Lung (tissue), 16 donors: ENCODE results near the gene MICAL2. TPM values are rescaled to one million over a fixed set of nuclear protein-coding genes. Genes with fewer than 3 reads are reported as not detected.

Experiments used
- ATAC-seq: fragments of 200-7000 bp; cut with Tn5 transposase; one replicate; pipeline ENCODE4 v1.9.1; 2020; ENCODE audit warnings: moderate number of reproducible peaks; ENCODE audit not compliant: insufficient read depth, low FRiP score
- DNase-seq, 3 donors: peaks; one replicate each; pipeline ENCODE4 v3.0.0-alpha.2; 2013 to 2017
- H3K27ac ChIP-seq, 2 donors: one replicate each; pipeline ENCODE4 v1.5.1; 2013; ENCODE audit warnings: mild to moderate bottlenecking in 2 of 2, moderate library complexity in 2 of 2, control low read depth in 1 of 2, inconsistent platforms in 1 of 2, low read depth in 1 of 2, low read length in 1 of 2
- H3K27me3 ChIP-seq, 3 donors: one replicate each; pipeline ENCODE4 v1.5.1; 2013; ENCODE audit warnings: low read length in 2 of 3; ENCODE audit not compliant: control insufficient read depth in 3 of 3, insufficient read depth in 3 of 3
- H3K36me3 ChIP-seq, 4 donors: one replicate each; pipeline ENCODE4 v1.5.1; 2013; ENCODE audit warnings: low read length in 4 of 4, mild to moderate bottlenecking in 1 of 4, moderate library complexity in 1 of 4; ENCODE audit not compliant: control insufficient read depth in 4 of 4, insufficient read depth in 4 of 4
- H3K4me1 ChIP-seq, 5 donors: one replicate each; pipeline ENCODE4 v1.5.1; 2013; ENCODE audit warnings: low read length in 5 of 5, mild to moderate bottlenecking in 2 of 5, moderate library complexity in 1 of 5; ENCODE audit not compliant: control insufficient read depth in 5 of 5, insufficient read depth in 5 of 5
- H3K4me3 ChIP-seq: one replicate; pipeline ENCODE4 v1.5.1; 2013; ENCODE audit warnings: mild to moderate bottlenecking, control low read depth, moderate library complexity
- H3K9ac ChIP-seq, 2 donors: one replicate each; pipeline ENCODE4 v1.5.1; 2013; ENCODE audit warnings: low read length in 2 of 2, control low read depth in 1 of 2; ENCODE audit not compliant: insufficient read depth in 1 of 2
- H3K9me3 ChIP-seq, 4 donors: one replicate each; pipeline ENCODE4 v1.5.1; 2013; ENCODE audit warnings: low read length in 3 of 4, mild to moderate bottlenecking in 1 of 4, moderate library complexity in 1 of 4; ENCODE audit not compliant: control insufficient read depth in 4 of 4, insufficient read depth in 3 of 4
- WGBS, 2 donors: extraction: QIAGEN DNeasy Blood & Tissue Kit; methylation state at CpG; one replicate each; pipeline ENCODE4 v1.1.7; 2013; 5-methylcytosine and 5-hydroxymethylcytosine counted together
- long read RNA-seq, 5 donors: transcript quantifications; one replicate each; lab custom pipeline, GENCODE V29; 2026
- polyA plus RNA-seq, 2 donors: library from polyadenylated mRNA; stranded (reverse); fragments of 200-250 nt; gene quantifications; one replicate each; pipeline ENCODE4 v1.2.1, GENCODE V29; 2013
- total RNA-seq, 2 donors: library from RNA; depleted of rRNA in 1 of 2; stranded (reverse); fragments of >200 nt in 1 of 2; gene quantifications; one replicate each; pipeline ENCODE4 v1.2.1, GENCODE V29; 2014 to 2021
- TF ChIP-seq, protein P1 (sequence below): IDR thresholded peaks from 2 replicates; pipeline ENCODE4 v1.5.1; 2012; ENCODE audit warnings: mild to moderate bottlenecking; ENCODE audit errors: control extremely low read depth, extremely low read depth
- donor health status: control.
- donor health status: control.
- donor health status: Bipolar disorder and iron deficiency.
- donor health status: healthy.
- donor health status: DM: yes; HTN: yes; CAD: no.

The MICAL2 gene, protein sequence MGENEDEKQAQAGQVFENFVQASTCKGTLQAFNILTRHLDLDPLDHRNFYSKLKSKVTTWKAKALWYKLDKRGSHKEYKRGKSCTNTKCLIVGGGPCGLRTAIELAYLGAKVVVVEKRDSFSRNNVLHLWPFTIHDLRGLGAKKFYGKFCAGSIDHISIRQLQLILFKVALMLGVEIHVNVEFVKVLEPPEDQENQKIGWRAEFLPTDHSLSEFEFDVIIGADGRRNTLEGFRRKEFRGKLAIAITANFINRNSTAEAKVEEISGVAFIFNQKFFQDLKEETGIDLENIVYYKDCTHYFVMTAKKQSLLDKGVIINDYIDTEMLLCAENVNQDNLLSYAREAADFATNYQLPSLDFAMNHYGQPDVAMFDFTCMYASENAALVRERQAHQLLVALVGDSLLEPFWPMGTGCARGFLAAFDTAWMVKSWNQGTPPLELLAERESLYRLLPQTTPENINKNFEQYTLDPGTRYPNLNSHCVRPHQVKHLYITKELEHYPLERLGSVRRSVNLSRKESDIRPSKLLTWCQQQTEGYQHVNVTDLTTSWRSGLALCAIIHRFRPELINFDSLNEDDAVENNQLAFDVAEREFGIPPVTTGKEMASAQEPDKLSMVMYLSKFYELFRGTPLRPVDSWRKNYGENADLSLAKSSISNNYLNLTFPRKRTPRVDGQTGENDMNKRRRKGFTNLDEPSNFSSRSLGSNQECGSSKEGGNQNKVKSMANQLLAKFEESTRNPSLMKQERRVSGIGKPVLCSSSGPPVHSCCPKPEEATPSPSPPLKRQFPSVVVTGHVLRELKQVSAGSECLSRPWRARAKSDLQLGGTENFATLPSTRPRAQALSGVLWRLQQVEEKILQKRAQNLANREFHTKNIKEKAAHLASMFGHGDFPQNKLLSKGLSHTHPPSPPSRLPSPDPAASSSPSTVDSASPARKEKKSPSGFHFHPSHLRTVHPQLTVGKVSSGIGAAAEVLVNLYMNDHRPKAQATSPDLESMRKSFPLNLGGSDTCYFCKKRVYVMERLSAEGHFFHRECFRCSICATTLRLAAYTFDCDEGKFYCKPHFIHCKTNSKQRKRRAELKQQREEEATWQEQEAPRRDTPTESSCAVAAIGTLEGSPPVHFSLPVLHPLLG
- total RNA-seq: 100 to 1,000 TPM; 124 to 218 TPM
- 10 to 100 TPM; 38.2 to 75.3 TPM for polyA plus RNA-seq
- long read RNA-seq, donor 1: 0 reads
- long read RNA-seq, donor 2, partial matches to known transcripts: 0 of 1 reads
- long read RNA-seq, donor 2, other reads (novel, unspliced or antisense): 0 of 1 reads
- long read RNA-seq, donor 3, partial matches to known transcripts: 0 of 1 reads
- long read RNA-seq, donor 3, other reads (novel, unspliced or antisense): 0 of 1 reads
- long read RNA-seq, donor 4: 0 reads
- long read RNA-seq, donor 5: 0 reads

DNA sequence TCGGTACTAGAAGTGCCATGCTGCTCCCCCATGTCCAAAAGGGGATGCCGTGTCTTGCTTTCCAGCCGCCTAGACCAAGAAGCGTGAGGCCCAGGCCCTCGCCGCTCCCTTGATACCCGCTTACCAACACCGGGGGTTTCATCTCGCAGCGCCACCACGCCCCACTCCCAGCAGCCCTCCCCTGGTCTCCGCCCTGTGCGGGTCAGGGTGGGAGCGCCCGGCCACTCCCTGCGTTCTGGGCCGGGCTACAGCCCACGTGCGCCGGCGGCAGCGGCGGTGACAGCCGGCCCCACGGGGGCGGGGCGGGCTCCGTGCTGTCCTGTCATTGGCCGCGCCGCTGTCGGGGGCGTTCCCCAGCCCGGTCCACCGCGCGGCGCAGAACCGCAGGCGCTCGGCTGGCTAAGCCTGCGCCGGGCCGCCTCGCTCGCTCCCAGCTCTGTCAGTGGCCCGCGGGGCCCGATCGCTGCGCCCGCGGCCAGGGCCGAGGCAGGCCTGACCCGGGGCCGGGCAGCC lies at the start of gene MICAL2:
MICAL2 (plus strand) TSS at position 390 of the 513 bp plus-strand sequence. CDS start 51,566 bp downstream, outside the sequence.
- H3K4me3 ChIP-seq: peak within 1 kb of the TSS; percentile 68
- no peaks in the 10 kb centered on the region for H3K36me3 ChIP-seq
- H3K9ac ChIP-seq: peak within 1 kb of the TSS in 1 of 2 donors; percentile 76
- peak within 1 kb of the TSS; percentile 78 to 91 for H3K27ac ChIP-seq
- peaks cover 6 to 17% (median 7%) of the 10 kb centered on the region in 5 donors for H3K4me1 ChIP-seq
- DNase-seq: peak; percentile 83 to 91 (median 84)
- H3K9me3 ChIP-seq: no peaks in the 10 kb centered on the region
- H3K27me3 ChIP-seq: peaks cover 0 to 2% (median 0%) of the 10 kb centered on the region in 3 donors
- ATAC-seq: peak; percentile 97
- TF ChIP-seq, protein P1, sequence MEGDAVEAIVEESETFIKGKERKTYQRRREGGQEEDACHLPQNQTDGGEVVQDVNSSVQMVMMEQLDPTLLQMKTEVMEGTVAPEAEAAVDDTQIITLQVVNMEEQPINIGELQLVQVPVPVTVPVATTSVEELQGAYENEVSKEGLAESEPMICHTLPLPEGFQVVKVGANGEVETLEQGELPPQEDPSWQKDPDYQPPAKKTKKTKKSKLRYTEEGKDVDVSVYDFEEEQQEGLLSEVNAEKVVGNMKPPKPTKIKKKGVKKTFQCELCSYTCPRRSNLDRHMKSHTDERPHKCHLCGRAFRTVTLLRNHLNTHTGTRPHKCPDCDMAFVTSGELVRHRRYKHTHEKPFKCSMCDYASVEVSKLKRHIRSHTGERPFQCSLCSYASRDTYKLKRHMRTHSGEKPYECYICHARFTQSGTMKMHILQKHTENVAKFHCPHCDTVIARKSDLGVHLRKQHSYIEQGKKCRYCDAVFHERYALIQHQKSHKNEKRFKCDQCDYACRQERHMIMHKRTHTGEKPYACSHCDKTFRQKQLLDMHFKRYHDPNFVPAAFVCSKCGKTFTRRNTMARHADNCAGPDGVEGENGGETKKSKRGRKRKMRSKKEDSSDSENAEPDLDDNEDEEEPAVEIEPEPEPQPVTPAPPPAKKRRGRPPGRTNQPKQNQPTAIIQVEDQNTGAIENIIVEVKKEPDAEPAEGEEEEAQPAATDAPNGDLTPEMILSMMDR: no peak
- 0 to 1% methylated on average over 38 to 56 of the region's 56 CpGs for whole genome bisulfite sequencing, 2 donors

DNA sequence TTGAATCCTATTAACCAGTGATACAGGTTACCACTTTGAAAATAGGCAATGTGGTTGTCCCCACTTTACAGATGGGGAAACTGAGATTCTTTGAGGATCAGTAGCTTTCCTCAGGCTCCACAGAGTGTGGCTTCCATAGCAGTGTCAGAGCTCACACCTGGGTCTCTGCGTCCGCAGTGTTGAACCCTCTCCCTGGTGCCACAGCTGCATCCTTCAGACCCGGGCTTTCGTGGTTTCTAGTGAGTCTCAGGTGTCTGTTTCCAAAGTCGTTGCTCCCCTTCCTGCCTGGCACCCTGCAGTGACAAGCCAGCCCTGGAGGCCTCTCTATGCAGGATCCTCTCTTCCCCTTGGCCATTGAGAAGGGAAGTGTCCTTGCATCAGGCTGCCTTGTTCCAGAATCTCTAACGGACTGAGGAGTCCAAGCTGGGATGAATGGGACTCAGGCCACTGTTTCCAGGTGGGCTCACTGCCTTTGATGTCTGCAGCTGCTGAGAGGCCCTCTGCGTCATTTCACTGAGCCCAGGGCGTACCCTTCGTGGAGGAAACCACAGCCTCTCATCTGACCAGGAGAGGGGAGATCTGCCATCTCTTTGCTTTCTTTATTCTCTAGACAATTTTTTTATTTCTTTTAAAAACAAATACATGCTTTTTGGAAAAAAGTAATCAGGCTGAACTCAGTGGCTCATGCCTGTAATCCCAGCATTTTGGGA lies 48.4 kb upstream of the MICAL2 start:
- Histone ChIP-seq H3K27ac (no peak overlapping the region), H3K4me3 (no peak overlapping the region), H3K9me3 (peaks cover 0 to 2% (median 0%) of the 10 kb centered on the region in 4 donors), H3K36me3 (no peaks in the 10 kb centered on the region), H3K4me1 (peaks cover 0 to 4% (median 4%) of the 10 kb centered on the region in 5 donors), H3K27me3 (no peaks in the 10 kb centered on the region), H3K9ac (no peak overlapping the region)
- DNase-seq (no peak), ATAC-seq (no peak)
- 38 to 69% methylated on average over 9 of the region's 9 CpGs for WGBS, 2 donors
- TF ChIP-seq, protein P1: no peak

DNA sequence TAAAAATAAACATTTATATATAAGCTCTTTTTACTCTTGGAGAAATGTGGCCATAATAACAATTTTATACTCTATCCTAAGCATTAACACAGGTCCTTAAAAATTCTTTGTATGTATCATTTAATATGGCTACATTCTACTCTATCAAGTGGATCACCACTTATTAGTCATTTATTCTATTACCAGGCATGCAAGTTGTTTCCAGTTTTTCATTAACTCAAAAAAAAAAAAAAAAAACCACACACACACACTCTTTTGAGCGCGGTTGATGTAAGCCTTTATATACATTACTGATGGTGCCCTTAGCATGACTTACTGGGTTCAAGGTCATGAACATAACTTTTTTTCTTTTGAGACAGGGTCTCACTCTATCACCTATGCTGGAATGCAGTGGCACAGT lies 47.1 kb upstream of the MICAL2 start:
- WGBS, 2 donors: 97 to 98% methylated on average over 2 of the region's 2 CpGs
- no peaks in the 10 kb centered on the region for H3K36me3 ChIP-seq
- no peak overlapping the region for H3K9ac ChIP-seq
- ATAC-seq (no peak), DNase-seq (no peak)
- H3K4me1 ChIP-seq: peaks cover 0 to 9% (median 4%) of the 10 kb centered on the region in 5 donors
- no peak overlapping the region for H3K4me3 ChIP-seq
- H3K27me3 ChIP-seq: no peaks in the 10 kb centered on the region
- TF ChIP-seq, protein P1: no peak
- H3K27ac ChIP-seq: no peak overlapping the region
- no peaks in the 10 kb centered on the region for H3K9me3 ChIP-seq
